GM21515 (cell line): ENCODE results near the gene CDCA5.

Experiments
- ATAC-seq: cut with Tn5 transposase; IDR thresholded peaks from one replicate; pipeline ENCODE4 v1.9.1; 2021; ENCODE audit not compliant: unreplicated experiment

Gene CDCA5, protein sequence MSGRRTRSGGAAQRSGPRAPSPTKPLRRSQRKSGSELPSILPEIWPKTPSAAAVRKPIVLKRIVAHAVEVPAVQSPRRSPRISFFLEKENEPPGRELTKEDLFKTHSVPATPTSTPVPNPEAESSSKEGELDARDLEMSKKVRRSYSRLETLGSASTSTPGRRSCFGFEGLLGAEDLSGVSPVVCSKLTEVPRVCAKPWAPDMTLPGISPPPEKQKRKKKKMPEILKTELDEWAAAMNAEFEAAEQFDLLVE

GRCh38 chr11:65083834-65084597 lies at the start of gene CDCA5, which contains the start of gene ZFPL1:
Gene CDCA5, minus strand, starts transcription at chr11:65084040. Its CDS starts 62 bp downstream, at chr11:65083978.
Gene ZFPL1, plus strand, starts transcription at chr11:65084222. Its CDS starts 477 bp downstream, at chr11:65084699.
- peak; percentile 78 for ATAC-seq

DNA sequence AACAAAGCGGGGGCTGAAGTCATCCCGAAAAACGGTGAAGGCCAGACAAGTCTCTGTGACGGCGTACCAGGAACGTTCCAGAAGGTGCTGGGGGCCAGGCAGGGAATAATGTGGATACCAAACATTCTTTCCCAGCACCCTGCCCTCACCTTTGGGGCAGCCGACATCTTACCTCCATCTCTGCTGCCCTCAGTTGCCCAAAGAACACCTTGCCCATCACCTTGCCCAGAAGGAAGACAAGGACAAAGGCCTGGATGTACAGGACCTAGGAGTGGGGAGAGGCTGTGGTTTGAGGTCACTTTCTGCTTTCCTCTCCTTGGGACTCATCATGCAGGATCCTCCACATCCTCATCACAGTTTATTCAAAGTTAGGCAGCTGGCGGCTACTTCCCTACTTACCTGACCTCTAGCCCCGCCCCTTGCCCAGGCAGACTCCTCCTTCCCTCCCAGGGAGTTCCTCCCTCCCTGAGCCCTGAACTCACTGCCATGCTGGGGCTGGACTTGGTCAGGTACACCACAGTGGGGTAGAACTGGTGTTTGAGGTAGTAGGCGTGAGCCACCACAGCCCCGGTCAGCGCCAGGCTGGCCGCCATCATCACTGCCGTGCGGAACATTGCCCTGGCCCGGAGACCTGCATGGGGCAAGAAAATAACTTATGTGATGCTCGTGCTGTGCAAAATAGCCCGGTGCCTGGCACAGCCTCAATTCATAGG lies 49.3 kb upstream of the CDCA5 start:
- no peak for ATAC-seq

- peak; percentile 26 for ATAC-seq
These were observed 48.6 kb upstream of the CDCA5 start for GRCh38 chr11:65132238-65132987.

GRCh38 chr11:65131895-65132237 lies 48.0 kb upstream of the CDCA5 start:
- ATAC-seq, result no peak

DNA sequence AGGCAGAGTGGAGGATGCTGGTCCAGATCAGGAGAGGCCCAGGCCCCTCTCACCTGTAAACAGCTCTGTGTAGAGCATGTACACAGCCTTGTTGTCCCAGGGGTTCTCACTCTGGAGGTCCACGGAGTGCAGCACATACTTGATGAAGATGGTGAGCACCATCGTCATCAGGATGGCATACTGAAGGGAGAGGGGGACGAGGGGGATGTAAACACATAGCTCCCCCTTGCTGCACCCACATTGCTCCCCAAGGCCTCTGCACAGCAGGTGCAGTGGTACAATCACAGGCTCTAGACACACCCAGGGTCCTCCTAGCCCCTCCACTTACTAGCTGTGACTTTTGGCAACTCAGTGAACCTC lies 47.6 kb upstream of the CDCA5 start:
- ATAC-seq, result no peak

DNA sequence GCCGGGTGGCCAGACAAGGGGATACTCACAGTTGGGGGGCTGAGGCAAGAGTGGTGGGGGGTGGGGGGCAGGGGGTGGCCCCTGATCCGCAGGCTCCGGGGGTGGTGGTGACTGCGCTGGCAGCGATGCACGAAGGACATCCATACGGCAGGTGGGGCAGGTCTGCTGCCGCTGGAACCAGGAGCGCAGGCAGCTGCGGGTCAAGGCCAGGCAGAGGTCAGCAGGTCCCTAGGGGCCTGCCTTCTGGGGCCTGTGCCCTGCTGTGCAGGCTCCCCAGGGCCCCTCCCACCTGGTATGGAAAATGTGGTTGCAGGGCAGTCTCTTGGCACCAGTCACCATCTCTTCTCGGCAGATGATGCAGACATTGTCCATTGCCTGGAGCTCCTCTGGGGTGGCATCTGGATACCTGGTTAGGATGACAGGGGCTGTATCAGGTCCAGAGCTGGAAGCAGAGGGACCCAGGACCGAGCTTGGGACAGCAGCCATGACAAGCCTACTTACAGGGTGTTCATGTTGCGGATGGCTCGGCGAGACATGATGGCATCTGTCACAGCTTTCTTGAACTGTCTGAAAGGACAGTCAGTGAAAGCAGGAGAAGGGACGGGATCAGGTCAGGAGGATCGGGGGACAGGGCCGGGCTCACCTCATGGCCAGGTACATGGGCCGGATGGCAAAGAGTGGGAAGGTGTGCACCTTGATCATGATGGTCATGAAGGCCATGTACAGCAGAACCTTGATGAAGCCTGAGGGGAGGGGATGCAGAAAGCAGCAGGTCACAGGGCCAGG lies 47.0 kb upstream of the CDCA5 start:
- ATAC-seq, result no peak

GRCh38 chr11:65129649-65130441 lies 46.0 kb upstream of the CDCA5 start:
- no peak for ATAC-seq

- ATAC-seq, result no peak
These were observed 44.6 kb upstream of the CDCA5 start for GRCh38 chr11:65128182-65129145.

DNA sequence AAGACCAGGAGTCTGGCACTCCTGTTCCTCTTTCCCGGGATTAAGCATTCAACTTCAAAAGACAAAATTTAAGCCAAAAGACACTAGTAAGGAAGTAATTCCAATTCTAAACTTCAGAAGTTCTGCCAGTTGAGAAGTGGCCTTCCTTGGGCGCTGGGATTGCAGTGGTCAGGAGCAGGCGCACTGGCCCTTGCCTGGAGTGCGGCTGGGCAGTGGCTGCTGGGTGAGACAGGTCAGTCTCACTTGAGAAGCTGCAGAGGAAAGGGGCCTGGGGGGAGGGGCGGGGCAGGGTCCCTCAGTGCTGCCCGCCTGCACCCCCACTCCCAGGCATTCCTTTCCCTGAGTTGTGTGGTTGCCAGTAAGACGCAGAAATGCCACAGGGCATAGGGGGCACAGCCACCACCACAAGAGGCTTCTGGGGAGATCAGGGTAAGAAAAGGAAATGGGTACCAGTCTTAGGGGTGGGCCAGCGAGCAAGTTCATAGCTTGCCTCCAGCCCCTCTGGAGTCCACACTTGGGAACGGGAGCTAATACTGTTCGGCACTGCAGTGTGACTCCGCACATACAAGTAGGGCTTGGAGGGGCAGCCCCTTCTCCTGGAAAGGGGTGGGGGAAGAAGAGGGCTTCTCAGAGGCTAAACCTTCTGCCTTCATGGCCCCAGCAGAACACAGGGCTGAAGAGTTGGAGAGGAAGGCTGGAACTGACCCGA lies 43.8 kb upstream of the CDCA5 start:
- ATAC-seq, result no peak

DNA sequence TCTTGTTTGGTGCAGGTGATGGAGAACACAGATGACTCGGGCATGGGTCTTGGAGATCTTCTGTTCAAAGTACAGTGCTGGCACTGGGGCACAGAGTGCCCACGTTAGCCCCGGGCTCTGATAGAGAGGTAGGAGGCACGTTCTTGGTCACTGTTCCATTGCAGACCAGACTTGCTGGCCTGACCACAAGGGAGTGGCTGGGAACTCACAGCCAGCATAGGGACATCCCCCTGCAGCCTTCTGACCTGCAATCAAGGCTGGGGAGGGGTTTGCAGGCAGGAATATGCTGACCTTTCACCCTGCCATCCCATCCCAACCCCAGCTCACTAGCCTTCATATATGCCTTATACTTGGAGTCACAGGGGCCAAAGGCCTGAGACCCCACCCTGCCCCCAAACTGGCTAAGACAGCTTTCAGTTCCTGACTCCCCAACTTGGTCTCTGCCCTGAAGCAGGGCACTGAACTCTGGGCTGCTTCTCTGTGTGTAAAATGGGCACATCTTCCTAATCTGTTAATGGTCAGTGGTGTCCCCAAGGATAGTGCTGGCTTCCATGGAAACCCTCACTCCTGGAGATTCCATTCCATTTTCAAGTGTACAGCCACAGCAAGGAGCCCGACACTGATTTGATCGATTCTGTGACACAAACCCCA lies 42.9 kb upstream of the CDCA5 start:
- ATAC-seq, result no peak

DNA sequence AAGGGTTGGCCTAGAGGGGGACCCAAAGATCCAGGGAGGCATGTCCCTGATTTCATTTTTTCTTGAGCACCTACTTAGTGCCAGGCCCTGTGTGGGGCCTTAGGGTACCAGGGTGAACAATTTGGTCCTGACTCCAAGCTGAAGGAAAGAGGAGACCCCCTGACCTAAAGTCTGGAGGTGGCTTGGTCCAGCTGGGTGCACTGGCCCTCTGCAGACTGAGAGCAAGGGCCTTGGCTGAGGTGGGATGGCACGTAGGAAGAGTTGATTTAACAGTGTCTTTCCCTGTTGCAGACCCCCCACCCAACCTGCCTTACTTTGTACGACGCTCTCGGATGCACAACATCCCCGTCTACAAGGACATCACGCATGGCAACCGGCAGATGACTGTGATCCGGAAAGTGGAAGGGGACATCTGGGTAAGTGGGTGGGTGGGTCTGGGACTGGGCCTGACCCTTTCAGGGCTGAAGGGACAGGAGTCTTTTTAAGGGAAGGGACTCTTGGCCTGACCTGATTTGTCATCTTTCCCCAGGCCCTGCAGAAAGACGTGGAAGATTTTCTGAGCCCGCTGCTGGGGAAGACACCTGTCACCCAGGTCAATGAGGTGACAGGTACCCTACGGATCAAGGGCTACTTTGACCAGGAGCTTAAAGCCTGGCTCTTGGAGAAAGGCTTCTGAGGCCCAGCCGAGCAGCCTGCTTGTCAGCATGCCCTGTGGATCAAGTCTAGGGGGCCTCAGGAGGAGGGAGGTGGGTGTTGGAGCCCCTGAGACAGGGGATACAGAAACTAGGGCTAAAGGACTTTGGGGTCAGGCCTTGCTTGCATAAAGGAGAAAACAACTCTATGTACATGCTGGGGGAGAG lies 41.6 kb upstream of the CDCA5 start:
- no peak for ATAC-seq

DNA sequence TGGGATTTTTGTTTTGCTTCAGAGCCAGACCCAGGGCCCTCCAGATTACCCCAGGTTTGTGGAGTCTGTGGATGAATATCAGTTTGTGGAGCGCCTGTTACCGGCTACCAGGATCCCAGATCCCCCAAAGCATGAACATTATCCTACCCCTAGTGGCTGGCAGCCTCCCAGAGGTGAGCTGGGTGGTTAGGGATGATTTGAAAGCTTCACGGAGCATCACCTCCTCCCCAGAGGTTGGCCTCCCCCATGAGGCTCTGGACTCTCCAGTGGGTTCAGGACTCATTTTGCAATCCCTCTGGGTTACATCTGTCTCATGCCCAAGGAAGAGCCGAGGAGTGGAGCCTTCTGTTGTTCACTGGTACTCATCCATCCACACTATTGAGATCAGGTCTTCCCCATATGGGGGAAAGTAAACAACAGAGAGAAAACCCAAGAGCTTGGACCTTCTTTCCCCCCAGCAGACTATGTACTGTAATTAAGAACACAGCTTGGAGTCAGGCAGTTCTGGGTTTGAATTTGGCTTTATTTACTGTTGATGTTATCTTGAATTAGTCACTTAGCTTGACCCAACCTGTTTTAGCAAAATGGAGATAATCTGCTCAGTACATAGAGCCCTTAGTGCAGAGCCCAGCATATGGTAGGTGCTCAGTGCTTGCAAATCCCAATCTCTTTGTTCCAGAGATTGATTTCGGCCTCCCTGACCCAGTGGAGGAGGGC lies 40.8 kb upstream of the CDCA5 start:
- ATAC-seq, result no peak

GRCh38 chr11:65121865-65122696 lies 38.2 kb upstream of the CDCA5 start, which contains the start of the genes FAU and MRPL49:
Gene FAU, minus strand, starts transcription at chr11:65122134. Its CDS starts 321 bp downstream, at chr11:65121813.
Gene MRPL49, plus strand, starts transcription at chr11:65122321. Its CDS starts 26 bp downstream, at chr11:65122347.
- peak; percentile 59 for ATAC-seq

- ATAC-seq, result no peak
These were observed 37.6 kb upstream of the CDCA5 start for GRCh38 chr11:65121447-65121864.

GRCh38 chr11:65120831-65121230 lies 37.0 kb upstream of the CDCA5 start:
- no peak for ATAC-seq
